ENCODE data around the gene FMN1. TPM values are rescaled to one million over a fixed set of nuclear protein-coding genes. Genes with fewer than 3 reads are reported as not detected.

The FMN1 gene
- total and polyA plus RNA-seq, 3 donors from 2014 or later: 17.7 to 53.7 (median 47.4) TPM

GRCh38 chr15:32982001-32982400 is 212.5 kb downstream of the FMN1 start:
- no peak for DNase-seq
- H3K4me3 ChIP-seq: no peak overlapping the region
- 86 to 98% methylated on average over 4 of the region's 4 CpGs for WGBS, 2 donors
- no peaks in the 10 kb centered on the region for H3K36me3 ChIP-seq (ENCODE audit: low read depth, missing control alignments)
- H3K4me1 ChIP-seq: no peaks in the 10 kb centered on the region
- TF ChIP-seq, protein P1, sequence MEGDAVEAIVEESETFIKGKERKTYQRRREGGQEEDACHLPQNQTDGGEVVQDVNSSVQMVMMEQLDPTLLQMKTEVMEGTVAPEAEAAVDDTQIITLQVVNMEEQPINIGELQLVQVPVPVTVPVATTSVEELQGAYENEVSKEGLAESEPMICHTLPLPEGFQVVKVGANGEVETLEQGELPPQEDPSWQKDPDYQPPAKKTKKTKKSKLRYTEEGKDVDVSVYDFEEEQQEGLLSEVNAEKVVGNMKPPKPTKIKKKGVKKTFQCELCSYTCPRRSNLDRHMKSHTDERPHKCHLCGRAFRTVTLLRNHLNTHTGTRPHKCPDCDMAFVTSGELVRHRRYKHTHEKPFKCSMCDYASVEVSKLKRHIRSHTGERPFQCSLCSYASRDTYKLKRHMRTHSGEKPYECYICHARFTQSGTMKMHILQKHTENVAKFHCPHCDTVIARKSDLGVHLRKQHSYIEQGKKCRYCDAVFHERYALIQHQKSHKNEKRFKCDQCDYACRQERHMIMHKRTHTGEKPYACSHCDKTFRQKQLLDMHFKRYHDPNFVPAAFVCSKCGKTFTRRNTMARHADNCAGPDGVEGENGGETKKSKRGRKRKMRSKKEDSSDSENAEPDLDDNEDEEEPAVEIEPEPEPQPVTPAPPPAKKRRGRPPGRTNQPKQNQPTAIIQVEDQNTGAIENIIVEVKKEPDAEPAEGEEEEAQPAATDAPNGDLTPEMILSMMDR (IDR thresholded peaks at IDR 0.05): no peak
- TF ChIP-seq POLR2A (IDR thresholded peaks at IDR 0.05): no peak
- intact Hi-C loops (cut with DNase I; ENCODE audit: low total_unique reads): no loop called here
- H3K27me3 ChIP-seq: no peaks in the 10 kb centered on the region
- no peaks in the 10 kb centered on the region for H3K9me3 ChIP-seq
- H3K27ac ChIP-seq: no peak overlapping the region

DNA sequence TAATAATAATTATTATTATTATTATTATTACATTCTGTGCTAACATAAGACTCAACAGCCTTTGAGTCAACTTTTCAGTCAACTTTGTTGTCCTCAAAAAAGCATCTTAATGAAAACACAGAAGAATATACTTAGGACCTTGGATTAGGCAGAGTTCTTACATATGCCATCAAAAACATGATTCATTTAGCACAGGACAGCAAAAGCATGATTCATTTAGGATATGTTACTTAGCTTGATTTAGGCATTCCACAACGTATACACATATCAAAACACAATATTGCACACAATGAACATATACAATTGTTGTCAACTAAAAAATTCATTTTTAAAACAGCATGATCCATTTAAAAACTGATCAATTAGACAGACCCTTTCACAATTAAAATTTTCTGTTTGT is 213.0 kb downstream of the FMN1 start:
- H3K36me3 ChIP-seq (ENCODE audit: low read depth, missing control alignments): no peaks in the 10 kb centered on the region
- no peak for TF ChIP-seq POLR2A (IDR thresholded peaks at IDR 0.05)
- TF ChIP-seq, protein P1 (IDR thresholded peaks at IDR 0.05): no peak
- H3K4me1 ChIP-seq: no peaks in the 10 kb centered on the region
- H3K4me3 ChIP-seq: no peak overlapping the region
- DNase-seq: no peak
- no peaks in the 10 kb centered on the region for H3K27me3 ChIP-seq
- H3K9me3 ChIP-seq: no peaks in the 10 kb centered on the region
- intact Hi-C loops (cut with DNase I; ENCODE audit: low total_unique reads): no loop called here
- WGBS, 2 donors: 88 to 96% methylated on average over 1 of the region's 1 CpG
- no peak overlapping the region for H3K27ac ChIP-seq

DNA sequence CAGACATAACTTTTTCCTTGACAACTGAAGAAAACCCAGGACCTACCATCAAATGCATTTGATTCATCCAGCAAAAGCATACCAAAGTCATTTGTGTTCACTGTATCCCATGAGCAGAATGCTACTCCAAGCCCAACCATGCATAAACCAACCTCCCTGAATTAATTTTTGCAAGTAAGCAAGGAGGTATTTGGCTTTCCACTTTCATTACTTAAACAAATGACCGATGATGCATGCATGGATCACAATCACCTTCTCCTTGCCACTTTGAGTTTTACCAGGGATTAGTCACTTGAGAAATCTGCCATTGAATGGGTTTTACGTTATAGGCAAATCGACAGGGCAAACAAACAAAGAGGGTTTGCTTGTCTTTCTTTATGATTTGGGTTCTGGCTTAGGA is 214.8 kb downstream of the FMN1 start:
- Histone ChIP-seq H3K4me1 (no peaks in the 10 kb centered on the region), H3K9me3 (no peaks in the 10 kb centered on the region), H3K27me3 (no peaks in the 10 kb centered on the region), H3K27ac (no peak overlapping the region), H3K4me3 (no peak overlapping the region), H3K36me3 (ENCODE audit: low read depth, missing control alignments) (no peaks in the 10 kb centered on the region)
- WGBS, 2 donors: 78 to 80% methylated on average over 3 of the region's 3 CpGs
- intact Hi-C loops (cut with DNase I; ENCODE audit: low total_unique reads): no loop called here
- no peak for DNase-seq
- no peak for TF ChIP-seq POLR2A (IDR thresholded peaks at IDR 0.05)

GRCh38 chr15:32977506-32977905 is 217.0 kb downstream of the FMN1 start:
- no peak overlapping the region for H3K27ac ChIP-seq
- H3K36me3 ChIP-seq (ENCODE audit: low read depth, missing control alignments): no peaks in the 10 kb centered on the region
- H3K4me1 ChIP-seq: no peaks in the 10 kb centered on the region
- WGBS, 2 donors: 52 to 57% methylated on average over 1 of the region's 1 CpG
- no peak for TF ChIP-seq POLR2A (IDR thresholded peaks at IDR 0.05)
- TF ChIP-seq, protein P1 (IDR thresholded peaks at IDR 0.05): no peak
- no peaks in the 10 kb centered on the region for H3K9me3 ChIP-seq
- intact Hi-C loops (cut with DNase I; ENCODE audit: low total_unique reads): no loop called here
- no peak overlapping the region for H3K4me3 ChIP-seq
- no peak for DNase-seq
- no peaks in the 10 kb centered on the region for H3K27me3 ChIP-seq

GRCh38 chr15:32974691-32975090 is 219.8 kb downstream of the FMN1 start:
- TF ChIP-seq, protein P1 (IDR thresholded peaks at IDR 0.05): no peak
- no peak for TF ChIP-seq POLR2A (IDR thresholded peaks at IDR 0.05)
- WGBS, 2 donors: 21 to 62% methylated on average over 1 of the region's 1 CpG
- Histone ChIP-seq H3K9me3 (no peaks in the 10 kb centered on the region), H3K27ac (no peak overlapping the region), H3K27me3 (no peaks in the 10 kb centered on the region), H3K4me1 (no peaks in the 10 kb centered on the region), H3K4me3 (no peak overlapping the region), H3K36me3 (ENCODE audit: low read depth, missing control alignments) (no peaks in the 10 kb centered on the region)
- intact Hi-C loops (cut with DNase I; ENCODE audit: low total_unique reads): no loop called here
- no peak for DNase-seq

Measured in testis (tissue), 3 donors.